ENCODE results near the gene ZNF423.

The ZNF423 gene

DNA sequence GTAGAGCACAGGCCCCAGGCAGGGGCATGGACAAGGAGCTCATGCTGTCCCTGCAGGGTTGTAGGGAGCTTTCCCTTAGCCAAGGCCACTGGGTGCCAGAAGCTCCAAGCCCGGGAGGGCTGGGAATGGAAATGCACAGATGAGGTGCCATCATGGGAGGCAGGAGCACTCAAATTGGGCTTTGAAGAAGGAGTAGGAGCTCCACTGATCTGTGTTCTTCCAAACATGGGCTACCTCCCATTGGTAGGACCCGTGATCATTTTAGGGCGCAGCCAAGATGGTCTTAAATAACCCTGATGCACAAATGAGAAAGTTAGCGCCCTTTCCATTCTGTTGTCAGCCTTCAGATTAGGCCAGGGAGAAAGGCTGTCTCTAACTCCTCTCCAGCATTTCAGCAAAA lies 201.5 kb downstream of the ZNF423 start:
- TF ChIP-seq, protein P1, sequence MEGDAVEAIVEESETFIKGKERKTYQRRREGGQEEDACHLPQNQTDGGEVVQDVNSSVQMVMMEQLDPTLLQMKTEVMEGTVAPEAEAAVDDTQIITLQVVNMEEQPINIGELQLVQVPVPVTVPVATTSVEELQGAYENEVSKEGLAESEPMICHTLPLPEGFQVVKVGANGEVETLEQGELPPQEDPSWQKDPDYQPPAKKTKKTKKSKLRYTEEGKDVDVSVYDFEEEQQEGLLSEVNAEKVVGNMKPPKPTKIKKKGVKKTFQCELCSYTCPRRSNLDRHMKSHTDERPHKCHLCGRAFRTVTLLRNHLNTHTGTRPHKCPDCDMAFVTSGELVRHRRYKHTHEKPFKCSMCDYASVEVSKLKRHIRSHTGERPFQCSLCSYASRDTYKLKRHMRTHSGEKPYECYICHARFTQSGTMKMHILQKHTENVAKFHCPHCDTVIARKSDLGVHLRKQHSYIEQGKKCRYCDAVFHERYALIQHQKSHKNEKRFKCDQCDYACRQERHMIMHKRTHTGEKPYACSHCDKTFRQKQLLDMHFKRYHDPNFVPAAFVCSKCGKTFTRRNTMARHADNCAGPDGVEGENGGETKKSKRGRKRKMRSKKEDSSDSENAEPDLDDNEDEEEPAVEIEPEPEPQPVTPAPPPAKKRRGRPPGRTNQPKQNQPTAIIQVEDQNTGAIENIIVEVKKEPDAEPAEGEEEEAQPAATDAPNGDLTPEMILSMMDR (IDR thresholded peaks at IDR 0.05; ENCODE audit: low read depth, low read length, poor library complexity, severe bottlenecking), result no peak
- no peak for TF ChIP-seq EZH2phosphoT487 (IDR thresholded peaks at IDR 0.05; ENCODE audit: borderline replicate concordance, low read length)
- H3K79me2 ChIP-seq (ENCODE audit: control insufficient read depth, low read length), result no peaks in the 10 kb centered on the region
- no peak overlapping the region for H3K4me2 ChIP-seq (ENCODE audit: low read length)
- H3F3A ChIP-seq (ENCODE audit: control insufficient read depth, insufficient read depth), result no peaks in the 10 kb centered on the region
- no peaks in the 10 kb centered on the region for H3K36me3 ChIP-seq (ENCODE audit: control insufficient read depth, low read length)
- no peak overlapping the region for H3K4me3 ChIP-seq (ENCODE audit: low read length)
- no peaks in the 10 kb centered on the region for H3K9me2 ChIP-seq (replicated peaks; ENCODE audit: control insufficient read depth, low read length)
- H3K4me1 ChIP-seq (ENCODE audit: control insufficient read depth, low read length), result no peaks in the 10 kb centered on the region
- no peak overlapping the region for H3K27ac ChIP-seq (ENCODE audit: low read depth, low read length)
- no peaks in the 10 kb centered on the region for H3K9me3 ChIP-seq (ENCODE audit: control insufficient read depth, insufficient read depth, low read length)
- no peaks in the 10 kb centered on the region for H4K20me1 ChIP-seq (ENCODE audit: control insufficient read depth, insufficient read depth, low read depth, low read length)
- H3K27me3 ChIP-seq (ENCODE audit: control insufficient read depth, low read length), result no peaks in the 10 kb centered on the region

DNA sequence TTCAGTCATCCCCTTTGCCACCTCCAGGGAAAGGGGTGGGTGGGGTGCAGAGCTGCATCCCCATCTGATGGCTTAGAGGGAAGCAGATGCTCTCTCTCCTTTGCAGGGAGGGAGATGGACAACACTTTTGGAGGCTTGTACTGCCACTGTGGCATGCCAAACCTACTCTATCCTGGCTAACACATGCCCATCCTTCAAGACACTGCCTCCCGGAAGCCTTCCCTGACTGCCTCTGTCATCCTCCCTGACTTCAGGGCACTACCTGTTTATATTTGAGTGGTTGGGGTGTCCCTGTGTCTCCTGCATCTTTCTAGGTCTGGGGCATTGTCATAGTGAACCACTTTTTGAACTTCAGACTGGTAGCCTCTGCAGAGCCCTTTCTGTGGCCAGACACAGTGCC lies 202.3 kb downstream of the ZNF423 start:
- Histone ChIP-seq H3K4me2 (ENCODE audit: low read length) (no peak overlapping the region), H4K20me1 (ENCODE audit: control insufficient read depth, insufficient read depth, low read depth, low read length) (no peaks in the 10 kb centered on the region), H3K4me1 (ENCODE audit: control insufficient read depth, low read length) (no peaks in the 10 kb centered on the region), H3K9me3 (ENCODE audit: control insufficient read depth, insufficient read depth, low read length) (no peaks in the 10 kb centered on the region), H3K27me3 (ENCODE audit: control insufficient read depth, low read length) (no peaks in the 10 kb centered on the region), H3F3A (ENCODE audit: control insufficient read depth, insufficient read depth) (no peaks in the 10 kb centered on the region), H3K27ac (ENCODE audit: low read depth, low read length) (no peak overlapping the region), H3K4me3 (ENCODE audit: low read length) (no peak overlapping the region), H3K9me2 (replicated peaks; ENCODE audit: control insufficient read depth, low read length) (no peaks in the 10 kb centered on the region), H3K36me3 (ENCODE audit: control insufficient read depth, low read length) (no peaks in the 10 kb centered on the region), H3K79me2 (ENCODE audit: control insufficient read depth, low read length) (no peaks in the 10 kb centered on the region)
- TF ChIP-seq, protein P1 (IDR thresholded peaks at IDR 0.05; ENCODE audit: low read depth, low read length, poor library complexity, severe bottlenecking), result no peak
- no peak for TF ChIP-seq EZH2phosphoT487 (IDR thresholded peaks at IDR 0.05; ENCODE audit: borderline replicate concordance, low read length)

DNA sequence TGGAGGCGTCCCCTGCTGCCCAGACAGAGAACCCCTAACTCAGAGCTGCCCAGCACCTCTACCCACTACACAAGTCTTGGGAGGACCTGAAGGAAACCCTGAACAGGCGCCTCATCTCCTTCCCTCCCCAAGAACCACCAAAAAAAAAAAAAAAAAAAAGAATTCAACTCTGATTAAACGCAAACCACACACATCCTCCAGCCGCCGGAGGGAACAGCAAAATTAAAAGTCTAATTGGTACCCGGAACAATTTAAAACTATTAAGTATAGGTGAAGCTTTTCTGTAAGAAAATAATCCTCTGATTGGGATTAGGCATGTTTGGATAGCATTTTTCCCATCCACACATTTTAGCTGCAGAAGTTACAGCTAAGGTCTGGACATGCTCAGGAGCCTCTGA lies 202.7 kb downstream of the ZNF423 start:
- Histone ChIP-seq H3K79me2 (ENCODE audit: control insufficient read depth, low read length) (no peaks in the 10 kb centered on the region), H3K27ac (ENCODE audit: low read depth, low read length) (no peak overlapping the region), H3K36me3 (ENCODE audit: control insufficient read depth, low read length) (no peaks in the 10 kb centered on the region), H4K20me1 (ENCODE audit: control insufficient read depth, insufficient read depth, low read depth, low read length) (no peaks in the 10 kb centered on the region), H3K4me1 (ENCODE audit: control insufficient read depth, low read length) (no peaks in the 10 kb centered on the region), H3K4me3 (ENCODE audit: low read length) (no peak overlapping the region), H3K27me3 (ENCODE audit: control insufficient read depth, low read length) (no peaks in the 10 kb centered on the region), H3K4me2 (ENCODE audit: low read length) (no peak overlapping the region), H3F3A (ENCODE audit: control insufficient read depth, insufficient read depth) (no peaks in the 10 kb centered on the region), H3K9me3 (ENCODE audit: control insufficient read depth, insufficient read depth, low read length) (no peaks in the 10 kb centered on the region), H3K9me2 (replicated peaks; ENCODE audit: control insufficient read depth, low read length) (no peaks in the 10 kb centered on the region)
- TF ChIP-seq, protein P1 (IDR thresholded peaks at IDR 0.05; ENCODE audit: low read depth, low read length, poor library complexity, severe bottlenecking), result no peak
- TF ChIP-seq EZH2phosphoT487 (IDR thresholded peaks at IDR 0.05; ENCODE audit: borderline replicate concordance, low read length), result no peak

Measured in DOHH2 (cell line).